ENCODE data around the gene STXBP1.

- TF ChIP-seq GATA2 (IDR thresholded peaks at IDR 0.05; ENCODE audit: low read depth, low read length) (no peak), GATA3 (IDR thresholded peaks at IDR 0.05; ENCODE audit: low read depth, low read length) (no peak)
These were observed 26.8 kb upstream of the STXBP1 start for GRCh38 chr9:127585161-127585819.

Measured in SH-SY5Y (cell line).